Medulla oblongata (tissue), 1 donor: ENCODE measurements around the gene ZBTB38.
A peak's percentile ranks its signal among the peaks of the same experiment; 100 is the strongest.

Experiments
- DNase-seq: peaks from one replicate; pipeline ENCODE4 v3.0.0-alpha.2; 2015; ENCODE audit errors: extremely low spot score

Gene ZBTB38

DNA sequence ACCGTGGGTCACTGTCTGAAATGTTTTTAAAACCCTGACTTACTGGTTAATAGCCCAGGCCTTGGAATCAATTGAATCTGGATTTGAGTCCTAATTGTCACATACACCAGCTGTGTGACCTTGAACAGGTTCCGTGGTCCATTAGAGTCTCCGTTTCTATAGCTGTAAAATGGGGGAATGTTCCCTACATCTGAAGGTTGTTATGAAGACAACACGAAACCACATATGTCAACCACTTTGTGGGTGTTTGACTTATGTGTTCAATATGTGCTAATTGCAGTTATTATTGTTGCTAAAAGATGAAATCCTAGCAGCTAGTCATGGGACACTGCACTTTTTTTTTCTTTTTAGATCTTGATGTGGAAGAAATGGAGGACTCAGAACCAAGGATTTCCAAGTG is 35.3 kb downstream of the ZBTB38 start:
- no peak for DNase-seq

DNA sequence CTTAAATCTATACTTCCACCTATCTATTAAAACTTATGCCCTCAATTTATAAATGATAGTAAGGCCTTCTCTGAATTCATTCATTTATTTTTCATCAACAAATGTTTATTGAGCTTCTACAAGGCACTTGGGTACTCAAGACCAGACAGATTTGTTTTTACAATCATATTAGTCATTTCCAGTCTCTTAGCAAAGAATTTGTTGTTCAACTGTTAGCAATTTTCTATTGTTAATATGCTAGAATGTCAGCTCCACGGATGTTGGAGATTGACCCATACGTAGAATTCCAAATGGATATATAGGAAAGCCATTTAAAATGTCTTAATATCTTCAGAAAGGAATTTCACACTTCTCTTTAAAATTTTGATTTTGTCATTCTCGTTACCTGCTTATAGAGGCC is 36.7 kb downstream of the ZBTB38 start:
- no peak for DNase-seq

DNA sequence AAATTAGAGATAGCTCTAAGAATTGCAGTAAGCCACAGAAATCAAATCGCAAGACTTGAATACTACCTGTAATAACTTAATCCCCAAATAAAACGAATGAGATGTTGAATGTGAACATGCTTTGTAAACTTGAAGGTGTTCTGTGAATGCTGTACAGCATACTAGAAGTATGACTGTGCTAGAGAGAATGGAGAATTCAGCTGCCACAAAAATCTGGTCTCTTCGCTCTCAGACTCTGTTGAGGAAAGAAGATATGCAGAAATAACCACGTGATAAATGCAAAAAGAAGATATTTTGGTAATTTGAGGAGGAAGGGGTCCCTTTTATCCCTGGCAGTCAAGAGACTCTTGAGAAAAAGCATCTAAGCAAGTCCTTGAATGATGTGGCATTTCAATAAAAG is 37.3 kb downstream of the ZBTB38 start:
- DNase-seq = no peak

DNA sequence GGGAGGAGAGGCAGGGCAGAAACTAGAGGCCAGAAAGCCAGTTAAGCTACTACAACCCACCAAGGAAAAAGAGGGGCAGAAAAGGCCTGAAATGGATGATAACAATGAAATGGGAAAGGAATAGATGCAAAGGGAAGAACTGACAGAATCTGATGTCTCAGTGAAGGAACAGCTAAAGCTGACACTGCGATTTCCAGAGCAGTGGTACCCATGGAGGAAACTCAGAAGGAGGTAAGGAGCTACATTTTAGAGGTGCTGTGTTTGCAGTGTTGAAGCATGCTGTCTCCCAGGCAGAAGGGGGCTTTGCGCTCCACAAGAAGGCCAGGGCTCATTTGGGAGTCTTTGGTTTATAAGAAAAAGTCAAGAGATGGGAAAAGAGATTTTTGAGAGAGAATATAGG is 38.0 kb downstream of the ZBTB38 start:
- no peak for DNase-seq

DNA sequence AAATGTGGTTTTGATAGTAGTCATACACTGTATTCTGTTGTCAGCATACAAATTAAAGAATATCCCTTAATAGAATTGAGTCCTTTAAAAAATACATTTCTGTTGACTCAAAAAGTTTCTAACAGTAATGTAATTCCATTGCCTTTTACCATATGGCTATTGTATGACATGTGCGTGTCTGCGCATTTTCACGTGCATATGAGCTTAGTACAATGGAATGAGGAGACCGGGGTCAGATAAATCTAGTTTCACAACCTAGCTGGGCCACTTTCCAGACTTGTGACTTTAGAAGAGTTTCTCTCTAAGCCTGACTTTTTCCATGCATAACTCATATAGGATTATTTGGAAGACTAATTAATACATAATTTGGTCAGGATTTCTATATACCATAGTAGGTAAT is 38.7 kb downstream of the ZBTB38 start:
- DNase-seq = no peak

DNA sequence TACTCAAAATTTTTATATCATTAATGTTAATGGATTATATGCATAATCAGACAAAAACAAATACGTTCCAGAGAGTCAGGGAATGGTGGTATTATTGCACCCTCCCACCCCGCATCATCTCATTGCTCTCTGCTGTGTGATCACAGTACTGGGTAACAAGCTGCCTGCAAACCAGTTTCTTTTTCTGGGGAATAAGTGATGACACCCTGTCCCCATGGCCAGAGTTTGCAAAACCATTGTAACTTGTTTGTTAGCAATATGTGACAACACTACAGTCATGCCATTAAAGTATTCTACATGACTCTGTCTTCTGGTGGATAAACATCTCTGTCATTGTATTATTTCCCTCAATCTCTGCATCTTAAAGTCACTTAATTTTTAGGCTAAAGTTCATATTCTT is 39.5 kb downstream of the ZBTB38 start:
- DNase-seq = no peak

DNA sequence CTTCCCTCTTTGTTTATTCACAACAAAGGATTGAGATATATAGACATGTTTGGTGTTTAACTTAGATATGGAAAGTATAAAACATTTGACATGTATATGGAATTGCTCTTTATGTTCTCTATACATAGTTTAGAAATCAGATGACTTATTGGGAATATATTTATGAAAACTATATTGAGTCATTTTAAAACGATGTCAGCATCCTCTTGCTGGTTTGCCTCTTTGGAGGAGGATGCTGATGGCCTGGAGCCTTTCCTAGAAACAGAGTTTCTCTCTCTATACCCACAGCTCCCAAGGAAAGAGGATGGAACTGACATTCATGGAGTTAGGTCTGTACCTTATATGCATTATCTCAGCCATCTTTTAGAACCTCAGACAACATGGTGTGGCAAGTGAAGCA is 40.3 kb downstream of the ZBTB38 start:
- no peak for DNase-seq

DNA sequence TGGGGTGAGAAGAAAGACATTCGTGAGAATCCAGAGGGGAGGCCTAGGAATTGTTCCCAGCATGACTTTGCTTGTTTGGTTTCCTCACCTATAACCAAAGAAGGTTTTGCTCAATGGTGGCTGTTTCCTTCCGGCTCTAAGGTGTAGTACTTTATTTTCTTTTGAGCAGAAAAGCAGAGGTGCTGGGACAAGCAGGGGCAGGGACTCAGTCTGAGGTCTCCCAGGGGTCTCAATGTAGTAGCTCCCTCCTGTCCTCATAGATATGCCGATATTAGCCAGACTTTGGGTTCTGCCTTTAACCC is 41.6 kb downstream of the ZBTB38 start:
- DNase-seq = no peak

DNA sequence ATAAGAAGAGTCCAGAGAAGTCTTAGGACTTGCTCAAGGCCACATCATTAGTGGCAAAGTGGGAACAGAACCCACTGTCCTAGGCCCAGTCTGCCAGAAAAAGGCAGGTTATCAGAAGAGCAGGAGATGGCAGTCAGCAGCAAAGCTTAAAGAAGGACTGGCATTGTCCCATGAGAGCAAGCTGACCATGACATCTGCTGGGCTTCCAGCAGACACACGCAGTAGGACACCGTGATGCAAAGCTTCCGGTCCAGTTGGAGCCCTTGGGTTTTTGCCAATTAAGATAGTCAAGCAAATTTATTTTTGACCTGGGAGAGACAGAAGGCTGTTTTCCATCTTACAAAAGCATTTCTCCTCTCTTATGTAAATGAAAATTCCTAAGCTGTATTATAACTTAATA is 42.1 kb downstream of the ZBTB38 start:
- peak; percentile 89 for DNase-seq

DNA sequence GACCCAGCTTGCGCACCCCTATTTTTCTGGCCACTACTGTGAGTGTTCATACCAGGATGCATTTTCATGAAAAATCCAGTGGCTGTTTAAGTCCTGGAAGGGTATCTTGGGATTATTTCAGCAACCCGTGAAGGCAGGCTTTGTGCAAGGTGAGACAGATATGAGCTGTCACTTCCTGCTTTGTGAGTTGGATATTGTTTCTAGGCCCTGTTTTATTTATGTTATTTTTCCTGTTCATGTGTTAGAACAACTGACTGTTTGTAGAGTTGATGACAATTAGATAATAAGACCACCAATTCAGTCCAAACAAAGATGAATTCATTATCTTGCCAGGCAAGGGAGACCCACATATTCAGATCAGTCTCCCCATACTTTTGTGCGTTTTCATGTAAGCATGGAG is 42.5 kb downstream of the ZBTB38 start:
- DNase-seq = peak; percentile 47

DNA sequence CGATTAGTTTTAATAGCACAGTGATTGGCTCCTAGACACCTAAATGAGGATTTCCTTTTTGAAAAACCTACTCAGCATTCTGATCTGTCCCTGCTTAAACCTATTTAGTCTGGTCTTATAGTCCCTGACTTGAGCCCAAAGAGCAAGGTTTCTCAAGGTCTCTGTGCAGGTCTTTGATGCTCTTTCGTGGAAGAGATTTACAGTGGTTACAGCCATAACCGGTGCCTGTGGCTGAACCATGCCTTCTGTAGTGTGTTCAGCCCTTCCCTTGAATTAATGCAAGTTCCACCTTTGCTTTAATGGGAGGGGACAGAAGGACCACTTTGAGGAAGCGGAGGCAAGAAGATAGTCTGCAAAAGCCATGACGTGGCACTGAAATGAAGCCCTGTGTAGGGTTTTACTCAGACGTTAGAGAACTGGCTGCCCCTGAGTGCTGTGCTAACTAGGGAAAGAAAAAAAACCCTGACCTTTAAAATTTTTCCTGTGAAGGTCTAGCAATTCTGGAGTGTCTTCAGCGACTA is 43.0 kb downstream of the ZBTB38 start:
- DNase-seq = peak; percentile 82

DNA sequence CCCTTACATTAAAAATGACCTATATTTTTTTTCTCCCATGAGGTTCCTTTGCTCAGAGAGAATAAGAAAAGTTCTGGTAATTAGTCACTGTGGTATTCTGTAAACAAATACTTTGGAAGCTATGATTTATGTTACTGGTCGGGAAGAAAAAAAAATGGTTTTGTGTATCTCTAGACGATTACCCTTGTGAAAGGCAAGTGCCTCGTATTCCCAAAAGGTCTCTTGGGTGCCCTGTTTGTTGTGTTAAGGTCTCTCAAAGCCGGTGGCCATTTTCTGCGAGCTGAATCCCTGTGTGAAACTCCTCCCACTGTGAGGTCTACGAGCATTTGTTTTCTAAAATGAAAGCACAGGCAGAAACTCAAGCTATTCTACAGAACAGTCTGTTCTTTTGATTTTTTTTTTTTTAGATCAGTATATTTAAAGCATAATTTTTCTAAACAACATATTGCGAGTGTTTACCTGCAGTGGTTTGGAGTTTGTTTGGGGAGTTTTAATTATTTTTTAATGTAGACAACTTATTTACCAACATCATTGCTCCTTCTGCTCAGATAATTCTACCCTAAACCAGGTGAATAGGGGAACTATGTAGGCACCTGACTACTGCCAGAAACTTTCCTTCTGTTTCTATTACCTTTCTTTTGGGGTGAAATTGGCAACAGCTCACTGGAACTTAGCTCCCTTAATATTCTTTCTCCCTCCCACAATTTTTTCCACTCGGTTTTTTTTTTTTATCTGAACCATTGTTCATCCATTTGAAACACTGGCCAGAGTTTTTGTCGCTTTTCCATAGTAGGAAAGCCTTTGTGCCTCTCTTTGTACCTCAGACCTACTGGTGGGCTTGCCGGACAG is 44.0 kb downstream of the ZBTB38 start:
- peak; percentile 93 for DNase-seq

DNA sequence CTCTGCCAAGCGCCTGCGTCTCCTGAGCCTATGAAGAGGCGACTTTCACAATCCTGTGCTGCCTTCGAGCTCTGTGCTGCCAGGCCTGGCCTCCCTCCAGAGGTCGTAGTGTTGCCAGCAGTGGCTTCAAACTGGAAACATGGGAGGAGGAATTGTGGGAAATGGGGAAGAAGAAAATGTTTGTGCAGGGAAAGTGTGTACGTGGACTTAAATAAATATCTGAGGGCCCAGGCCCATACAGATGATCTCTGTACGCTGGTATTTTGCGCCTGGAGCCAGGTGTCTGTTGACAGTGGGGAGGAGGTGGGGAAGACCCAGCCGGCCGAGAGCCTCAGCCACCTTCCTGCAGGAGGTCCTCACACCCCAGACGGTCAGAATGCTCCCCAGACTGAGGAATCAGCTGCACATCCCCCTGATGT is 44.6 kb downstream of the ZBTB38 start:
- peak; percentile 92 for DNase-seq

DNA sequence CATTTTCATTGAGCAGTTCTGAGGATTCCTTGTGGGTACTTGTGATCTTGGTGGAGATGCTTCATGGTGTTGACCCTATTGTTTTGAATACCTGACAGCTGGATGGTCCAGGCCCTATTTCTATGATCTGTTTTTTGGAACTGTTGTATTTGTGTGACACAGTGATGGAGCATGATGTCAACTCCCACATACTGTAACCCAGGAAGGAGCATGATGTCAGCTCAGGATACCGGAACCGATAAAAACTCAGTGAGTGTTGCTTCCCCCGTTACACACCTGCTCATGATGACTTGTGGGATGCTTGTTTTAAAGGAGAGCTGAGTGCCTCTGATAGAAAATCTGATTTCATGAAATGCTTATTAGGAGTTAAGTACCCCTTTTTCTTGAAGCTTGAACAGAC is 45.1 kb downstream of the ZBTB38 start:
- DNase-seq = no peak

DNA sequence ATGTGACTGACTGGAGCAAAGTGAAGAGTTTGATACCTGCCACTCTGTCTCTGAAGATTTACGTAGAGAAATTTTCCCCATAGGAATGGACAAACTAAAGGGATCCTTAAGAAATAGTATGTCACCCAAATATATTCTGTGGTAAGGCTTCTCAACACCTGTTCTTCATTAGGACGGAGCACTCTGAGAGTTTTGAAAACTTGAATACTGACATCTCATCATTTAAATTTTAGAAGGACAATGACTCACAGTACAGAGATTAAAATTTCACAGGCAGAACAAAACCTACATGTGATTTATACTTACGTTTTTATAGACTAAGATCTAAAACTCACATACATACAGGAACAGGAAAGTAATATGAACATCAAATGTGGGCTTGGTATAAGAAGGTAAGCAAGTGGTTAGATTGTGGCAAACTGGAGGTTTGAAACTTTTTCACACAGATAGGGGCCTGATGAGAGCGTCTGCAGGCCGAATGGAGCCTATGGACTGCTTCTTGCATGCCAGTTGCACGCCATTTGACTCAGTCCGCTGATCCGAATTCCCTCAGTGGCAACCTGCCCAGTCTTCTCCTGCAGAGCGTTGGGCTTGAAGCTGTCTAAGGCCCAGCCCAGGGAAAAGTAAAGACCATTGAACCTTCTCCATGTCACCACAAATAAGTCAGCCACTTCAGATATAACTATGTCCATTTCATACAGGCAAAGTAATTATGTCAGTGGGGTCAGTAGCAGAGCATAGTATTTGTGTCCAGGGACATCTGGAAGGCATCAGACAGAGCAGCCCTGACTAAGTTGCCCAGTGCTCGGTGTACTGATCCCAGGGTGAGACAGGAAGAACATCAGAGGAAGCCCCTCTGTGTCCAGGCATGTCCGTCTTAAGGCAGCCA is 45.7 kb downstream of the ZBTB38 start:
- DNase-seq = no peak

DNA sequence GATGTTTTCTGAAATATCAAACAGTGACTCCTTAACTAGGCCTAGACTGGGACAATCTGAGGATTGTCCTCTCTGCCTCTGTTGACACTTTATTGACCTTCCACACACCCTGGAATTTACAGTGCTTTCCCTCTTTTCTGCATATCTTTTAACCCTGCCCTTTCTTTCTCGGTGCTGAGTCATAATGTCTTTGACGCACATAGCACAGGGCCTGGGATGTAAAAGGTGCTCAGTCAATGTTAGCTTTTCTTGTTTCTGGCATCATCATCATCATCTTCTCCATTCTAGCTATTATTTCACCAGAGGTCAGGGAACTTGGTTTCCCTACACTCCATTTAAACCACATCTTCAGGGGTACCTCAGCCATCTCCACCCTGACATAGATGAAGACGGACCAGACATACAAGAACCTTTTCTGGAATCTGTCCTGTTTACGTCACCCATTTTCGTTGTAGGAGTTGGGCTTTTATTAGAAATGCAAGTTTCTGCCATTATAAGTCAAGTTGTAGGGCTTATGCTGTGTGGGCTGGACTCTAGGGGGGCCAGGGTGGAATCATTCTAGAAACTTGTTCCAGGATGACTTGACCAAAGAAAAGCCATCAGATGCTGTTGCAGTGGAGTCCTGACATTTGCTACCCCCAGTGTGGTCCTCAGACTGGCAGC is 46.6 kb downstream of the ZBTB38 start:
- no peak for DNase-seq

DNA sequence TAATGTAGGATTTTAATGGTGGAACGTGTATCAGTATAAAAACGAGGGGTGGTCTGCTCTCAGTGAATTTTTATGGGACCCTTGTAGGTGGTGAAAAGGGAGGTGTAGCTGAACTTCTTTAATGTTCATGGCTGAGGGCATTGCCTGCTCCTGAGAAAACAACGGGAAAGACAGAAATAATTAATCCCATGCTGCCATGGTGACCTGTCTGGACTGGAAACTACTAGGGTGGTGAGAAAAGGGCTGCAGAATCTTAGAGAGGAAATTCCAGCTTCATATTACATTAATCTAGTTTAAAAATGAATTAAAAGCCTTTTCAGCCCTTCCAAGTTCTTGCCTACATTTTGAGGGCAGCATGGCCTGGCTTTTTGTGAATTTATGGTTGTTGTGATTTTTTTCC is 47.6 kb downstream of the ZBTB38 start:
- no peak for DNase-seq
